ENCODE results near the gene CROCC2. TPM values are rescaled to one million over a fixed set of nuclear protein-coding genes. Genes with fewer than 3 reads are reported as not detected.

Gene CROCC2
- total and polyA plus RNA-seq, 10 of the 15 experiments (the other 5 are each of a cell fraction or from before 2014, with no cell fraction given), result not detected

- TF ChIP-seq, protein P1, sequence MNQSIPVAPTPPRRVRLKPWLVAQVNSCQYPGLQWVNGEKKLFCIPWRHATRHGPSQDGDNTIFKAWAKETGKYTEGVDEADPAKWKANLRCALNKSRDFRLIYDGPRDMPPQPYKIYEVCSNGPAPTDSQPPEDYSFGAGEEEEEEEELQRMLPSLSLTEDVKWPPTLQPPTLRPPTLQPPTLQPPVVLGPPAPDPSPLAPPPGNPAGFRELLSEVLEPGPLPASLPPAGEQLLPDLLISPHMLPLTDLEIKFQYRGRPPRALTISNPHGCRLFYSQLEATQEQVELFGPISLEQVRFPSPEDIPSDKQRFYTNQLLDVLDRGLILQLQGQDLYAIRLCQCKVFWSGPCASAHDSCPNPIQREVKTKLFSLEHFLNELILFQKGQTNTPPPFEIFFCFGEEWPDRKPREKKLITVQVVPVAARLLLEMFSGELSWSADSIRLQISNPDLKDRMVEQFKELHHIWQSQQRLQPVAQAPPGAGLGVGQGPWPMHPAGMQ (IDR thresholded peaks at IDR 0.05; ENCODE audit: borderline replicate concordance), result no peak
- TF ChIP-seq GATAD2B (conservative IDR thresholded peaks at IDR 0.05; ENCODE audit: low read depth) (no peak), IKZF2 (IDR thresholded peaks at IDR 0.05) (no peak), BMI1 (IDR thresholded peaks at IDR 0.05; ENCODE audit: borderline replicate concordance) (no peak), NKRF (conservative IDR thresholded peaks at IDR 0.05) (no peak), JUNB (IDR thresholded peaks at IDR 0.05) (no peak)
Measured at GRCh38 chr2:241018051-241018891, 112.1 kb downstream of the CROCC2 start (continued).

GRCh38 chr2:241019441-241020139, 113.5 kb downstream of the CROCC2 start:
- Histone ChIP-seq H3K79me2 (ENCODE audit: control insufficient read depth, insufficient read depth, low read length) (no peaks in the 10 kb centered on the region), H3K27me3 (replicated peaks in 1 of 2; ENCODE audit: control insufficient read depth in 2 of 2, insufficient read depth in 2 of 2, low read length in 1 of 2) (no peaks in the 10 kb centered on the region; a peak in 2 of 4 replicates), H3K4me3 (no peak overlapping the region), H3K36me3 (ENCODE audit: control insufficient read depth in 2 of 2, insufficient read depth in 2 of 2, low read length in 1 of 2) (no peaks in the 10 kb centered on the region), H3K4me2 (ENCODE audit: control insufficient read depth, insufficient read depth) (no peak overlapping the region), H3K9ac (ENCODE audit: control insufficient read depth, insufficient read depth, low read length) (no peak overlapping the region), H3K4me1 (ENCODE audit: control insufficient read depth, insufficient read depth, low read length) (no peaks in the 10 kb centered on the region), H3K9me3 (replicated peaks; ENCODE audit: control insufficient read depth, insufficient read depth, low read length) (no peaks in the 10 kb centered on the region; the same call in 2 of the 3 replicates), H2AFZ (ENCODE audit: control insufficient read depth, low read depth, low read length) (no peak overlapping the region), H3K27ac (ENCODE audit: control insufficient read depth, insufficient read depth) (no peak overlapping the region), H4K20me1 (ENCODE audit: control insufficient read depth, insufficient read depth) (no peaks in the 10 kb centered on the region)
- RAD21 ChIA-PET (ENCODE audit: unreplicated experiment), result no interaction called here
- SMC1A ChIA-PET (ENCODE audit: uncharacterized antibody, unreplicated experiment), result no interaction called here
- POLR2A ChIA-PET, result no interaction called here
- no TSS peak for BruUV-seq (replicated peaks)
- ATAC-seq (no peak), DNase-seq (ENCODE audit: low read depth, low spot score) (no peak), FAIRE-seq (no peak)
- intact Hi-C loops (cut with micrococcal nuclease; ENCODE audit: unreplicated experiment) (no loop called here), in situ Hi-C loops (cut with MboI) (no loop called here)
- WGBS (ENCODE audit: insufficient coverage, insufficient replicate concordance, low lambda C conversion rate, missing lambda C conversion rate), result 54% methylated on average over 16 of the region's 20 CpGs
- CTCF ChIA-PET, result no interaction called here
- TF ChIP-seq, protein P2, sequence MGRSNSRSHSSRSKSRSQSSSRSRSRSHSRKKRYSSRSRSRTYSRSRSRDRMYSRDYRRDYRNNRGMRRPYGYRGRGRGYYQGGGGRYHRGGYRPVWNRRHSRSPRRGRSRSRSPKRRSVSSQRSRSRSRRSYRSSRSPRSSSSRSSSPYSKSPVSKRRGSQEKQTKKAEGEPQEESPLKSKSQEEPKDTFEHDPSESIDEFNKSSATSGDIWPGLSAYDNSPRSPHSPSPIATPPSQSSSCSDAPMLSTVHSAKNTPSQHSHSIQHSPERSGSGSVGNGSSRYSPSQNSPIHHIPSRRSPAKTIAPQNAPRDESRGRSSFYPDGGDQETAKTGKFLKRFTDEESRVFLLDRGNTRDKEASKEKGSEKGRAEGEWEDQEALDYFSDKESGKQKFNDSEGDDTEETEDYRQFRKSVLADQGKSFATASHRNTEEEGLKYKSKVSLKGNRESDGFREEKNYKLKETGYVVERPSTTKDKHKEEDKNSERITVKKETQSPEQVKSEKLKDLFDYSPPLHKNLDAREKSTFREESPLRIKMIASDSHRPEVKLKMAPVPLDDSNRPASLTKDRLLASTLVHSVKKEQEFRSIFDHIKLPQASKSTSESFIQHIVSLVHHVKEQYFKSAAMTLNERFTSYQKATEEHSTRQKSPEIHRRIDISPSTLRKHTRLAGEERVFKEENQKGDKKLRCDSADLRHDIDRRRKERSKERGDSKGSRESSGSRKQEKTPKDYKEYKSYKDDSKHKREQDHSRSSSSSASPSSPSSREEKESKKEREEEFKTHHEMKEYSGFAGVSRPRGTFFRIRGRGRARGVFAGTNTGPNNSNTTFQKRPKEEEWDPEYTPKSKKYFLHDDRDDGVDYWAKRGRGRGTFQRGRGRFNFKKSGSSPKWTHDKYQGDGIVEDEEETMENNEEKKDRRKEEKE (IDR thresholded peaks at IDR 0.05), result no peak
- TF ChIP-seq POU2F2 (IDR thresholded peaks at IDR 0.05; ENCODE audit: borderline replicate concordance, low read depth, low read length) (no peak), TCF7 (IDR thresholded peaks at IDR 0.05; ENCODE audit: borderline replicate concordance) (no peak), ZBED1 (IDR thresholded peaks at IDR 0.05; ENCODE audit: borderline replicate concordance) (no peak)
- TF ChIP-seq, protein P3, sequence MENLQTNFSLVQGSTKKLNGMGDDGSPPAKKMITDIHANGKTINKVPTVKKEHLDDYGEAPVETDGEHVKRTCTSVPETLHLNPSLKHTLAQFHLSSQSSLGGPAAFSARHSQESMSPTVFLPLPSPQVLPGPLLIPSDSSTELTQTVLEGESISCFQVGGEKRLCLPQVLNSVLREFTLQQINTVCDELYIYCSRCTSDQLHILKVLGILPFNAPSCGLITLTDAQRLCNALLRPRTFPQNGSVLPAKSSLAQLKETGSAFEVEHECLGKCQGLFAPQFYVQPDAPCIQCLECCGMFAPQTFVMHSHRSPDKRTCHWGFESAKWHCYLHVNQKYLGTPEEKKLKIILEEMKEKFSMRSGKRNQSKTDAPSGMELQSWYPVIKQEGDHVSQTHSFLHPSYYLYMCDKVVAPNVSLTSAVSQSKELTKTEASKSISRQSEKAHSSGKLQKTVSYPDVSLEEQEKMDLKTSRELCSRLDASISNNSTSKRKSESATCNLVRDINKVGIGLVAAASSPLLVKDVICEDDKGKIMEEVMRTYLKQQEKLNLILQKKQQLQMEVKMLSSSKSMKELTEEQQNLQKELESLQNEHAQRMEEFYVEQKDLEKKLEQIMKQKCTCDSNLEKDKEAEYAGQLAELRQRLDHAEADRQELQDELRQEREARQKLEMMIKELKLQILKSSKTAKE (IDR thresholded peaks at IDR 0.05; ENCODE audit: low read depth, poor library complexity, severe bottlenecking), result no peak

All from GM12878 (cell line).